ENCODE data around the gene ZNF217. TPM values are rescaled to one million over a fixed set of nuclear protein-coding genes. Genes with fewer than 3 reads are reported as not detected.
"Not testable (repeated sequence)": the region's sequence is repeated elsewhere in the genome, so short reads cannot be mapped to it uniquely, and the experiment has no call there.

Gene ZNF217
- total and polyA plus RNA-seq, 9 of the 15 experiments (the other 6 are each of a cell fraction or from before 2014, with no cell fraction given) = 3.0 to 41.8 (median 16.8) TPM

GRCh38 chr20:53585004-53585569, 8.6 kb downstream of the ZNF217 start:
- in situ Hi-C loops (cut with MboI); FAIRE-seq; intact Hi-C loops (cut with micrococcal nuclease); BruUV-seq (replicated peaks); H3K27ac ChIP-seq (ENCODE audit: extremely low read depth, low read depth, low read length); H3K27me3 ChIP-seq (ENCODE audit: control insufficient read depth in 2 of 2, insufficient read depth in 2 of 2, low read length in 2 of 2); H2AFZ ChIP-seq (ENCODE audit: low read depth, low read length); CTCF ChIA-PET (ENCODE audit: low intra/inter-chr PET ratio); H3K9me3 ChIP-seq (replicated peaks; ENCODE audit: control insufficient read depth, insufficient read depth, low read depth, low read length); H3K4me2 ChIP-seq (ENCODE audit: insufficient read depth, low read length); H3K4me3 ChIP-seq; H3K9ac ChIP-seq (ENCODE audit: insufficient read depth in 1 of 2, low read depth in 2 of 2, low read length in 2 of 2); DNase-seq (ENCODE audit: extremely low read depth in 1 of 4, low spot score in 3 of 4); ATAC-seq; H4K20me1 ChIP-seq (replicated peaks; ENCODE audit: control insufficient read depth, insufficient read depth, low read length); H3K9me1 ChIP-seq (ENCODE audit: control insufficient read depth, insufficient read depth, low read length): not testable (repeated sequence)
- Histone ChIP-seq H3K36me3 (ENCODE audit: control insufficient read depth, insufficient read depth, low read length) (peaks cover 40% of the 10 kb centered on the region), H3K79me2 (ENCODE audit: control insufficient read depth, insufficient read depth, low read length) (peaks cover 98% of the 10 kb centered on the region), H3K4me1 (replicated peaks in 1 of 2; ENCODE audit: control insufficient read depth in 2 of 2, insufficient read depth in 2 of 2, low read length in 2 of 2) (peaks cover 8 to 12% of the 10 kb centered on the region in 2 experiments; a peak in 4 of 5 replicates)
- WGBS (ENCODE audit: insufficient coverage, low coverage, missing lambda C conversion rate) = 65% methylated on average over 6 of the region's 6 CpGs
- POLR2A ChIA-PET = interaction anchor here (0.6 to 0.7 kb wide), 2 partner anchors 28 to 154 kb away, joined by 3 to 4 read pairs; no protein-coding TSS in a partner anchor
- TF ChIP-seq, protein P1, sequence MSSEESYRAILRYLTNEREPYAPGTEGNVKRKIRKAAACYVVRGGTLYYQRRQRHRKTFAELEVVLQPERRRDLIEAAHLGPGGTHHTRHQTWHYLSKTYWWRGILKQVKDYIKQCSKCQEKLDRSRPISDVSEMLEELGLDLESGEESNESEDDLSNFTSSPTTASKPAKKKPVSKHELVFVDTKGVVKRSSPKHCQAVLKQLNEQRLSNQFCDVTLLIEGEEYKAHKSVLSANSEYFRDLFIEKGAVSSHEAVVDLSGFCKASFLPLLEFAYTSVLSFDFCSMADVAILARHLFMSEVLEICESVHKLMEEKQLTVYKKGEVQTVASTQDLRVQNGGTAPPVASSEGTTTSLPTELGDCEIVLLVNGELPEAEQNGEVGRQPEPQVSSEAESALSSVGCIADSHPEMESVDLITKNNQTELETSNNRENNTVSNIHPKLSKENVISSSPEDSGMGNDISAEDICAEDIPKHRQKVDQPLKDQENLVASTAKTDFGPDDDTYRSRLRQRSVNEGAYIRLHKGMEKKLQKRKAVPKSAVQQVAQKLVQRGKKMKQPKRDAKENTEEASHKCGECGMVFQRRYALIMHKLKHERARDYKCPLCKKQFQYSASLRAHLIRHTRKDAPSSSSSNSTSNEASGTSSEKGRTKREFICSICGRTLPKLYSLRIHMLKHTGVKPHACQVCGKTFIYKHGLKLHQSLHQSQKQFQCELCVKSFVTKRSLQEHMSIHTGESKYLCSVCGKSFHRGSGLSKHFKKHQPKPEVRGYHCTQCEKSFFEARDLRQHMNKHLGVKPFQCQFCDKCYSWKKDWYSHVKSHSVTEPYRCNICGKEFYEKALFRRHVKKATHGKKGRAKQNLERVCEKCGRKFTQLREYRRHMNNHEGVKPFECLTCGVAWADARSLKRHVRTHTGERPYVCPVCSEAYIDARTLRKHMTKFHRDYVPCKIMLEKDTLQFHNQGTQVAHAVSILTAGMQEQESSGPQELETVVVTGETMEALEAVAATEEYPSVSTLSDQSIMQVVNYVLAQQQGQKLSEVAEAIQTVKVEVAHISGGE (CRISPR knock-in tag; IDR thresholded peaks at IDR 0.05) = peak in 1 of 3 experiments; percentile 91; a peak in 2 of 6 replicates
